Ishikawa (cell line): ENCODE measurements around the gene EML4.

ENCODE experiments used
- CEBPB ChIP-seq: IDR thresholded peaks from 2 replicates; pipeline ENCODE4 v1.6.1; 2012
- EP300 ChIP-seq: IDR thresholded peaks from 2 replicates; pipeline ENCODE4 v1.6.1; 2012; ENCODE audit warnings: borderline replicate concordance
- FOXM1 ChIP-seq: IDR thresholded peaks from 2 replicates; pipeline ENCODE4 v1.6.1; 2012; ENCODE audit warnings: low read depth, borderline replicate concordance
- REST ChIP-seq: IDR thresholded peaks from 2 replicates; pipeline ENCODE4 v1.6.1; 2012; ENCODE audit warnings: low read depth, mild to moderate bottlenecking
- TAF1 ChIP-seq: IDR thresholded peaks from 2 replicates; pipeline ENCODE4 v1.6.1; 2012; ENCODE audit warnings: low read depth, mild to moderate bottlenecking
- TEAD4 ChIP-seq: IDR thresholded peaks from 2 replicates; pipeline ENCODE4 v1.6.1; 2012
- USF1 ChIP-seq: IDR thresholded peaks from 2 replicates; pipeline ENCODE4 v1.6.1; 2012
- YY1 ChIP-seq: IDR thresholded peaks from 2 replicates; pipeline ENCODE4 v1.6.1; 2012; ENCODE audit warnings: low read depth
- ZBTB7A ChIP-seq: IDR thresholded peaks from 2 replicates; pipeline ENCODE4 v1.6.1; 2012; ENCODE audit warnings: low read depth

DNA sequence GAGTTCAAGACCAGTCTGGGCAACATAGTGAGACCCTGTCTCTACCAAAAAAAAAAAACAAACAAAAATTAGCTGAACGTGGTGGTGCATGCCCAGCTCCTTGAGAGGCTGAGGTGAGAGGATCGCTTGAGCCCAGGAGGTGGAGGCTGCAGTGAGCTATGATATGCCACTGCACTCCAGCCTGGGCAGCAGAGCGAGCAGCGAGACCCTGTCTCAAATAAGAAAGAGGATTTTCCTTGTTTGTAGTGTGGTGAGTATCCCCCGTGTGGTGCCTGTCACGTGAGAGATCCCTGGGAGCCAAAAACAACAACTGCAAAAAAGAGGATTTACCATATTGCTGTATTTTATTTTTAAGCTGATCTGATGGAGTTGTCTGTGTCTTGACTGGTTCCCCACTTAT is 9.2 kb downstream of the EML4 start:
- TF ChIP-seq CEBPB (no peak), ZBTB7A (no peak), EP300 (no peak), TAF1 (no peak), TEAD4 (no peak), YY1 (no peak), USF1 (no peak), REST (no peak), FOXM1 (no peak)
